NCI-H82 treated with DMSO at 0.1 percent for 48 hours (cell line): Measurements from ENCODE around the gene DDX27.

Experiments used
- DNase-seq: peaks from one replicate; lab custom pipeline; 2025; ENCODE audit not compliant: unreplicated experiment; lab: John Stamatoyannopoulos, UW

Gene DDX27

GRCh38 chr20:49276961-49277785, 58.0 kb downstream of the DDX27 start:
- no peak for DNase-seq

- DNase-seq, result no peak
These were observed 58.5 kb downstream of the DDX27 start for GRCh38 chr20:49277786-49278035.

- DNase-seq, result peak; percentile 98
These were observed 59.0 kb downstream of the DDX27 start, which contains the start of gene ZNFX1 for GRCh38 chr20:49278036-49278817. Gene ZNFX1 (minus strand): TSS chr20:49278057. CDS start chr20:49275839, 2,218 bp downstream.

- DNase-seq, result no peak
These were observed 59.8 kb downstream of the DDX27 start for GRCh38 chr20:49278818-49279676.

- DNase-seq, result no peak
These were observed 60.7 kb downstream of the DDX27 start for GRCh38 chr20:49279677-49280462.

- no peak for DNase-seq
These were observed 61.3 kb downstream of the DDX27 start for GRCh38 chr20:49280463-49281058.

GRCh38 chr20:49281059-49281912, 62.1 kb downstream of the DDX27 start:
- DNase-seq, result no peak

GRCh38 chr20:49281913-49282467, 62.8 kb downstream of the DDX27 start:
- DNase-seq, result no peak

GRCh38 chr20:49282584-49283171, 63.5 kb downstream of the DDX27 start:
- no peak for DNase-seq

GRCh38 chr20:49283176-49283702, 64.0 kb downstream of the DDX27 start:
- no peak for DNase-seq

- no peak for DNase-seq
These were observed 64.7 kb downstream of the DDX27 start for GRCh38 chr20:49283703-49284625.

- no peak for DNase-seq
These were observed 65.6 kb downstream of the DDX27 start for GRCh38 chr20:49284818-49285217.

GRCh38 chr20:49285233-49285668, 66.0 kb downstream of the DDX27 start:
- no peak for DNase-seq

GRCh38 chr20:49285813-49286494, 66.7 kb downstream of the DDX27 start:
- DNase-seq, result no peak

- no peak for DNase-seq
These were observed 67.7 kb downstream of the DDX27 start for GRCh38 chr20:49286689-49287551.
